Testis (tissue), 2 donors: Measurements from ENCODE around the gene GNL1.

ENCODE experiments used
- POLR2A ChIP-seq: fragments of 450-650 bp; IDR thresholded peaks from one replicate; pipeline ENCODE4 v1.6.1; 2017; ENCODE audit warnings: antibody characterized with exemption, mild to moderate bottlenecking, moderate library complexity
- TF ChIP-seq, protein P1 (sequence below), 3 experiments: fragments of 450-650 bp in 2 of 3; fragments of 200-600 bp in 1 of 3; sonication (generic) in 1 of 3; IDR thresholded peaks; one replicate each; pipeline ENCODE4 v1.5.1; 2016 to 2019; ENCODE audit warnings: antibody characterized with exemption in 3 of 3, mild to moderate bottlenecking in 2 of 3, moderate library complexity in 1 of 3

DNA sequence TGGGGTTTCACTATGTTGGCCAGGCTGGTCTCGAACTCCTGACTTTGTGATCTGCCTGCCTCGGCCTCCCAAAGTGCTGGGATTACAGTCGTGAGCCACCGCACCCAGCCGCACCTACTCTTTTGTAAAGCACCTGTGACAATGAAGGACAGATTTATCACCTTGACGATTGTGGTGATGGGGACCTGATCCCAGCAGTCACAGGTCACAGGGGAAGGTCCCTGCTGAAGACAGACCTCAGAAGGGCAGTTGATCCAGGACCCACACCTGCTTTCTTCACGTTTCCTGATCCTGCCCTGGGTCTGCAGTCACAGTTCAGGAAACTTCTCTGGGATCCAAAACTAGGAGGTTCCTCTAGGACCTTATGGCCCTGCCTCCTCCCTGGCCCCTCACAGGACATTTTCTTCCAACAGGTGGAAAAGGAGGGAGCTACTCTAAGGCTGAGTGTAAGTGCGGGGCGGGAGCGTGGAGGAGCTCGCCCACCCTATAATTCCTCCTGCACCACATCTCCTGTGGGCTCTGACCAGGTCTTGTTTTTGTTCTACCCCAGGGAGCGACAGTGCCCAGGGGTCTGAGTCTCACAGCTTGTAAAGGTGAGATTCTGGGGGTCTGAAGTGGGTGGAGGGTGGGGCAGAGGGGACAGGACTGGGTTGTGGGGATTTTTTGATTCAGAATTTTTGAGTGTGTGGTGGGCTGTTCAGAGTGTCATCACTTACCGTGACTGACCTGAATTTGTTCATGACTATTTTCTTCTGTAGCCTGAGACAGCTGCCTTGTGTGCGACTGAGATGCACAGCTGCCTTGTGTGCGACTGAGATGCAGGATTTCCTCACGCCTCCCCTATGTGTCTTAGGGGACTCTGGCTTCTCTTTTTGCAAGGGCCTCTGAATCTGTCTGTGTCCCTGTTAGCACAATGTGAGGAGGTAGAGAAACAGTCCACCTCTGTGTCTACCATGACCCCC, 64.0 kb downstream of the GNL1 start:
- TF ChIP-seq, protein P1, sequence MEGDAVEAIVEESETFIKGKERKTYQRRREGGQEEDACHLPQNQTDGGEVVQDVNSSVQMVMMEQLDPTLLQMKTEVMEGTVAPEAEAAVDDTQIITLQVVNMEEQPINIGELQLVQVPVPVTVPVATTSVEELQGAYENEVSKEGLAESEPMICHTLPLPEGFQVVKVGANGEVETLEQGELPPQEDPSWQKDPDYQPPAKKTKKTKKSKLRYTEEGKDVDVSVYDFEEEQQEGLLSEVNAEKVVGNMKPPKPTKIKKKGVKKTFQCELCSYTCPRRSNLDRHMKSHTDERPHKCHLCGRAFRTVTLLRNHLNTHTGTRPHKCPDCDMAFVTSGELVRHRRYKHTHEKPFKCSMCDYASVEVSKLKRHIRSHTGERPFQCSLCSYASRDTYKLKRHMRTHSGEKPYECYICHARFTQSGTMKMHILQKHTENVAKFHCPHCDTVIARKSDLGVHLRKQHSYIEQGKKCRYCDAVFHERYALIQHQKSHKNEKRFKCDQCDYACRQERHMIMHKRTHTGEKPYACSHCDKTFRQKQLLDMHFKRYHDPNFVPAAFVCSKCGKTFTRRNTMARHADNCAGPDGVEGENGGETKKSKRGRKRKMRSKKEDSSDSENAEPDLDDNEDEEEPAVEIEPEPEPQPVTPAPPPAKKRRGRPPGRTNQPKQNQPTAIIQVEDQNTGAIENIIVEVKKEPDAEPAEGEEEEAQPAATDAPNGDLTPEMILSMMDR (IDR thresholded peaks at IDR 0.05) = no peak
- TF ChIP-seq POLR2A = no peak
